HG03432 (cell line): ENCODE data around the gene NT5C1A.
A peak's percentile ranks its signal among the peaks of the same experiment; 100 is the strongest.

Experiments used
- ATAC-seq: cut with Tn5 transposase; IDR thresholded peaks from one replicate; pipeline ENCODE4 v1.9.1; 2021; ENCODE audit warnings: mild to moderate bottlenecking, moderate library complexity; ENCODE audit not compliant: unreplicated experiment

NT5C1A gene

GRCh38 chr1:39671793-39672550 lies at the start of gene NT5C1A:
Gene NT5C1A (minus strand): TSS chr1:39672107. CDS start chr1:39672038, 69 bp downstream.
- ATAC-seq, result no peak

GRCh38 chr1:39721664-39722063 lies 49.8 kb upstream of the NT5C1A start:
- ATAC-seq, result no peak

- no peak for ATAC-seq
Observed at GRCh38 chr1:39720094-39720999, 48.4 kb upstream of the NT5C1A start.

- no peak for ATAC-seq
Observed at GRCh38 chr1:39717809-39718208, 45.9 kb upstream of the NT5C1A start.

- no peak for ATAC-seq
Observed at GRCh38 chr1:39713557-39713956, 41.6 kb upstream of the NT5C1A start.

GRCh38 chr1:39711966-39712340 lies 40.0 kb upstream of the NT5C1A start:
- ATAC-seq, result no peak

- ATAC-seq, result no peak
Observed at GRCh38 chr1:39711104-39711965, 39.4 kb upstream of the NT5C1A start.

- ATAC-seq, result no peak
Observed at GRCh38 chr1:39707506-39707905, 35.6 kb upstream of the NT5C1A start.

GRCh38 chr1:39704757-39705156 lies 32.9 kb upstream of the NT5C1A start:
- ATAC-seq, result no peak

- no peak for ATAC-seq
Observed at GRCh38 chr1:39701049-39701439, 29.1 kb upstream of the NT5C1A start.

- ATAC-seq, result no peak
Observed at GRCh38 chr1:39700348-39700747, 28.4 kb upstream of the NT5C1A start.

GRCh38 chr1:39699419-39699818 lies 27.5 kb upstream of the NT5C1A start:
- no peak for ATAC-seq

- no peak for ATAC-seq
Observed at GRCh38 chr1:39698568-39698967, 26.7 kb upstream of the NT5C1A start.

- ATAC-seq, result no peak
Observed at GRCh38 chr1:39696448-39696847, 24.5 kb upstream of the NT5C1A start.

- ATAC-seq, result no peak
Observed at GRCh38 chr1:39695016-39695415, 23.1 kb upstream of the NT5C1A start.

- no peak for ATAC-seq
Observed at GRCh38 chr1:39694026-39694425, 22.1 kb upstream of the NT5C1A start.

GRCh38 chr1:39692152-39693074 lies 20.5 kb upstream of the NT5C1A start:
- ATAC-seq, result no peak

- peak; percentile 86 for ATAC-seq
Observed at GRCh38 chr1:39691383-39692151, 19.7 kb upstream of the NT5C1A start, which contains the start of gene HPCAL4. Gene HPCAL4 (minus strand): TSS chr1:39691433. CDS start chr1:39684603, 6,830 bp downstream.

GRCh38 chr1:39690794-39691382 lies 19.0 kb upstream of the NT5C1A start:
- no peak for ATAC-seq
